HG03432 (cell line): ENCODE measurements around the gene ZDHHC11.
"Not testable (repeated sequence)": the region's sequence is repeated elsewhere in the genome, so short reads cannot be mapped to it uniquely, and the experiment has no call there.

Experiments
- ATAC-seq: cut with Tn5 transposase; IDR thresholded peaks from one replicate; pipeline ENCODE4 v1.9.1; 2021; ENCODE audit warnings: mild to moderate bottlenecking, moderate library complexity; ENCODE audit not compliant: unreplicated experiment

The ZDHHC11 gene

DNA sequence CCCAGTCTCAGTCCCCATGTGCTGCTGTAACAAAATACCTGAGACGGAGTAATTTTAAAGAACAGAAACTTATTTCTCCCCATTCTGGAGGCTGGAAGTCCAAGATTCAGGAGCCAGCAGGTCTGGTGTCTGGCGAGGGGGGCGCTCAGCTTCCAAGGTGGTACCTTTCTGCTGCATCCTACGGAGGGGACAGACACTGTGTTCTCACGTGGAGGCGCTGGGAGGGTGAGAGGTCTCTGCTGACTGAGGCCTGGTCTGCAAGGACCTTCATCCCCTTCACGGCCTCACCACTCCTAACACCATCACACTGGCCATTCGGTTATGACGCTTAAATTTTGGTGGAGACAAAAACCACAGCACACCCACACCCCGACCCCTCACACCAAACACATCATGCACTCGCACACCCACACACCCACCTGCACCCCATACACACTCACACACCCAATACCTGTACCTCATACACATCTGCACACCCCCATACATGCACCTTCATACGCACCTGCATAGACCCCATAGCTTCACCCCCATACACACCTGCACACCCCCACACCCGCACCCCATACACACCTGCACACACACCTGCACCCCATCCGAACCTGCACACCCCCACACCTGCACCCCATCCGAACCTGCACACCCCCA lies 9.8 kb upstream of the ZDHHC11 start:
- no peak for ATAC-seq

GRCh38 chr5:859798-860296 lies 9.1 kb upstream of the ZDHHC11 start:
- no peak for ATAC-seq

- ATAC-seq, result no peak
Observed at GRCh38 chr5:859391-859790, 8.6 kb upstream of the ZDHHC11 start.

DNA sequence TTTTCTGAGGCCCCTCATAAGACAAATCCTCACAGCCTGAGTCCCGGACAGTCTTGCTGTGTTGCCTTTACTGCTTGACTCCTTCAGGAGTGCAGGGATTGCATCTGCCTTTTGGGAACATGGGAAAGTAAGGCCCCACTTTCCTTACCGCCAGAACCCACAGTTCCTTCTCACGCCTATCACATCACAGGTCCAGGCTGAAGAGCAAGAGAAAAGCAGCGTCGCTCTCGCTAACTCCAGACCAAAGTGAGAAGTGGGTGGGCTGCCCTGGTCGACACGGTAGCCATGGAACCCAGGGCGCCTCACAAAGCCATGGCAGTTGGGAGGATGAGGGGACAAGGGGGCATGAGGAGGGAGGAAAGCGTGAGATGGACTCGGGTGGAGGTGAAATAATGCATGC lies 7.9 kb upstream of the ZDHHC11 start:
- no peak for ATAC-seq

GRCh38 chr5:856531-857425 lies 6.0 kb upstream of the ZDHHC11 start:
- ATAC-seq, result no peak

DNA sequence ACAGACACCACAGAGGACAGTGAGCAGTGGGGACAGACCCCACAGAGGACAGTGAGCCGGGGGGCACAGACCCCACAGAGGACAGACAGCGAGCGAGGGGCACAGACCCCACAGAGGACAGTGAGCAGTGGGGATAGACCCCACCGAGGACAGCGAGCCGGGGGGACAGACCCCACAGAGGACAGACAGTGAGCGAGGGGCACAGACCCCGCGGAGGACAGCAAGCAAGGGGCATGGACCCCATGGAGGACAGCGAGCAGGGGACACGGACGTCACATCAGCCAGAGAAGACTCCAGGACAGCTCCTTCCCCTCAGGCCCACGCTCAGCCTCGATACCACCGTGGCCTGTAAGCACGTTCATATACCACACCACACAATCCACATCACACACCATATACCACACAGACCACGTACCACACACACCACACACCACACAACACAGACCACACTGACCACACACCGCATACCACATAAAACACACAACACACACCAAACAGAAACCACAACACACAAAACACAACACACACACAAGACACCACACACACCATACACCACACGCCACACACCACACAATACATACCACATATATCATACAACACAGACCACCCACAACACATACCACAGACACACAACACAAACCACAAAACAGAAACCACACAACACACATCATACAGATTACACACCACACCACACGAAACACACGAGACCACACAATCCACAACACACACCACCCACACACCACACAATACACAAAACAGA lies 5.2 kb upstream of the ZDHHC11 start:
- no peak for ATAC-seq

DNA sequence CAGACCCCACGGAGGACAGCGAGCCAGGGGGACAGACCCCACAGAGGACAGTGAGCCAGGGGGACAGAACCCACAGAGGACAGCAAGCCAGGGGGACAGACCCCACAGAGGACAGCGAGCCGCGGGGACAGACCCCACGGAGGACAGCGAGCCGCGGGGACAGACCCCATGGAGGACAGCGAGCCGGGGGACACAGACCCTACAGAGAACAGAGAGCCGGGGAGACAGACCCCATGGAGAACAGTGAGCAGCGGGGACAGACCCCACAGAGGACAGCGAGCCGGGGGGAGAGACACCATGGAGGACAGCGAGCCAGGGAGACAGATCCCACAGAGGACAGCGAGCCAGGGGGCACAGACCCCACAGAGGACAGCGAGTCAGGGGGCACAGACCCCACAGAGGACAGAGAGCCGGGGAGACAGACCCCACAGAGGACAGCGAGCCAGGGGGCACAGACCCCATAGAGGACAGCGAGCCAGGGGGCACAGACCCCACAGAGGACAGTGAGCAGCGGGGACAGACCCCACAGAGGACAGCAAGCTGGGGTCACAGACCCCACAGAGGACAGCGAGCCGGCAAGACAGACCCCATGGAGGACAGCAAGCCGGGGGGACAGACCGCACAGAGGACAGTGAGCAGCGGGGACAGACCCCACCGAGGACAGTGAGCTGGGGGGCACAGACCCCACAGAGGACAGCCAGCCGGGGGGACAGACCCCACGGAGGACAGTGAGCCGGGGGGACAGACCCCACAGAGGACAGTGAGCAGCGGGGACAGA lies 4.4 kb upstream of the ZDHHC11 start:
- no peak for ATAC-seq

GRCh38 chr5:854217-854616 lies 3.4 kb upstream of the ZDHHC11 start:
- no peak for ATAC-seq

GRCh38 chr5:853416-854090 lies 2.8 kb upstream of the ZDHHC11 start:
- not testable (repeated sequence) for ATAC-seq

GRCh38 chr5:852431-853401 lies 1.9 kb upstream of the ZDHHC11 start:
- no peak for ATAC-seq

GRCh38 chr5:852018-852417 lies 1.2 kb upstream of the ZDHHC11 start:
- no peak for ATAC-seq

DNA sequence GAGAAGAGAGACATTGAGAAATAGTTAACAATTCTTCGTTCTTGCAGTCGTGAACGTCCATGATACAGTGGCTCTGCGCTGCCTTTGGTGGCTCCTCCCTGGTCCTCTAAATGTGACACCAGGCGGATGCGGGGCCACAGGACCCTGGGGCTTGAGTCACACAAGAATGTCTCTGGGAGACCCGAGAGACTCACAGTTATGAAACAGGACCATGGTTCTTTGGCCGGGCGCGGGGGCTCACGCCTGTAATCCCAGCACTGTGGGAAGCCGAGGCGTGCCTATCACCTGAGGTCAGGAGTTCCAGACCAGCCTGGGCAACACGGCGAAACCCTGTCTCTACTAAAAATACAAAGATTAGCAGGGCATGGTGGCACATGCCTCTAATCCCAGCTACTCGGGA lies 767 bp upstream of the ZDHHC11 start:
- ATAC-seq, result no peak

- no peak for ATAC-seq
Observed at GRCh38 chr5:851076-851475, 290 bp upstream of the ZDHHC11 start.

- ATAC-seq, result no peak
Observed at GRCh38 chr5:849651-850301, 1.0 kb downstream of the ZDHHC11 start.

GRCh38 chr5:848671-849111 lies 2.1 kb downstream of the ZDHHC11 start:
- ATAC-seq, result no peak

DNA sequence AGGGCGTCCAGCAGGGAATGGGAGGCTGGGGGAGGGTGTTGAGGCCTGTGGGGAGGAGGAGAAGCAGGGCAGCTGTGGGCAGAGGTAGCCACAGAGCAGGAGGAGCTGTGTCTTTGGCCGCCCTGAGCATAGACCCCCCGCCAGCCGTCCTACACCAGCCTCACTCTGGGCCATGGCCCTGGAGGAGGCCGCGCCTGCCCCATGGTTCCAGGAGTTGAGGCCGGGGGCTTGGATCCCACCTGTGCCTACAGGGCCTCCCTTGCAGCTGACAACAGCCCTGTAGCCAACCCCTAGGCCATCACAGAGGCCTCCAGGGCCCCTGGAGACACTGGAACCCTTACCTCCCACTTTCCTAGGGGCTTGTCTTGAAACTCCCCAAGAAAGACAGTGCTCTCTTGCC lies 3.0 kb downstream of the ZDHHC11 start:
- ATAC-seq, result not testable (repeated sequence)

- not testable (repeated sequence) for ATAC-seq
Observed at GRCh38 chr5:847212-847611, 3.6 kb downstream of the ZDHHC11 start.

- ATAC-seq, result not testable (repeated sequence)
Observed at GRCh38 chr5:846602-847091, 4.1 kb downstream of the ZDHHC11 start.
